ENCODE results near the gene MFSD12.
"Not testable (repeated sequence)": the region's sequence is repeated elsewhere in the genome, so short reads cannot be mapped to it uniquely, and the experiment has no call there.

MFSD12 gene

GRCh38 chr19:3522421-3523360, 34.7 kb downstream of the MFSD12 start:
- DNase-seq (ENCODE audit: low read depth) = no peak

GRCh38 chr19:3521104-3521445, 36.3 kb downstream of the MFSD12 start:
- no peak for DNase-seq (ENCODE audit: low read depth)

GRCh38 chr19:3520166-3521103, 37.0 kb downstream of the MFSD12 start:
- DNase-seq (ENCODE audit: low read depth) = no peak

GRCh38 chr19:3519126-3519525, 38.3 kb downstream of the MFSD12 start:
- no peak for DNase-seq (ENCODE audit: low read depth)

- DNase-seq (ENCODE audit: low read depth) = no peak
Measured at GRCh38 chr19:3518659-3519058, 38.7 kb downstream of the MFSD12 start.

GRCh38 chr19:3518255-3518654, 39.1 kb downstream of the MFSD12 start:
- DNase-seq (ENCODE audit: low read depth) = no peak

- no peak for DNase-seq (ENCODE audit: low read depth)
Measured at GRCh38 chr19:3517638-3518037, 39.7 kb downstream of the MFSD12 start.

- no peak for DNase-seq (ENCODE audit: low read depth)
Measured at GRCh38 chr19:3516675-3517207, 40.6 kb downstream of the MFSD12 start.

- no peak for DNase-seq (ENCODE audit: low read depth)
Measured at GRCh38 chr19:3515891-3516422, 41.4 kb downstream of the MFSD12 start.

GRCh38 chr19:3514930-3515329, 42.5 kb downstream of the MFSD12 start:
- no peak for DNase-seq (ENCODE audit: low read depth)

GRCh38 chr19:3513229-3514140, 43.9 kb downstream of the MFSD12 start:
- no peak for DNase-seq (ENCODE audit: low read depth)

- DNase-seq (ENCODE audit: low read depth) = no peak
Measured at GRCh38 chr19:3512562-3513228, 44.7 kb downstream of the MFSD12 start.

- no peak for DNase-seq (ENCODE audit: low read depth)
Measured at GRCh38 chr19:3511506-3512251, 45.7 kb downstream of the MFSD12 start.

GRCh38 chr19:3510727-3511126, 46.7 kb downstream of the MFSD12 start:
- DNase-seq (ENCODE audit: low read depth) = no peak

- no peak for DNase-seq (ENCODE audit: low read depth)
Measured at GRCh38 chr19:3509566-3509989, 47.8 kb downstream of the MFSD12 start.

- DNase-seq (ENCODE audit: low read depth) = no peak
Measured at GRCh38 chr19:3508771-3509535, 48.4 kb downstream of the MFSD12 start.

GRCh38 chr19:3508121-3508661, 49.2 kb downstream of the MFSD12 start:
- not testable (repeated sequence) for DNase-seq (ENCODE audit: low read depth)

GRCh38 chr19:3507371-3508120, 49.8 kb downstream of the MFSD12 start:
- DNase-seq (ENCODE audit: low read depth) = no peak
